HG03045 (cell line): Measurements from ENCODE around the gene METTL25B.

Experiments
- ATAC-seq: cut with Tn5 transposase; IDR thresholded peaks from one replicate; pipeline ENCODE4 v1.9.1; 2021; ENCODE audit warnings: mild to moderate bottlenecking, moderate library complexity; ENCODE audit not compliant: unreplicated experiment

Gene METTL25B

DNA sequence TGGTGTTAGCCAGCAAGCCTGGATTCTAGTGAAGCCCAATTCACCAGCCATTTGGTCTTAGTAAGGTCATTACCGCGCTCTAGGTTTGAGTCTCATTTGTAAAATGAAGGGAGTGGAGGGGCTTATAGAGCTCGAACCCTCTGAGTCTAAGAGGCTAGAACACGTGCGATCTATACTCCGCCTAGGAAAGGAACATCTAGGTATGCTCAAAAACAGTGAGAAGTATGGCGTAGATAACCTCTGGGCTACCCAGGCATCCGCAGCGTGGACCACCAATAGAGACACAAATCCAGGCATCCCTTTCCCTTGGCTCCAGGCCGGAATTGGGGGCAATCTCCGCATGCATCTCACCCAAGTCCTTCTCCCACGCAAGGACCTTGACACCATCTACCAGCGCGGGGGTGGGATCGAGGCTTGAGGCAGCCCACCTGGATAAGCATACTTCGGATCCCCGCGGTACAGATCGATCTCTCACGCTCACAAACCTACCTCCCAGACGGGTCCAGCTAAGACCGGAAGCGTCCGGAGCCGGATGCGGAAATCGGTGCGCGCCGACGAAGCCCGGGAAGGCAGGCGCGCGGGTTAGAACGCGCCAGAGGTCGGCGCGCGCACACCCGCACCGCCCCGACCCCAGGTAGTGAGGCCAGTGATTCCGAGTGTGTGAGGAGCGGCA is at the start of gene METTL25B:
METTL25B (plus strand) TSS at position 544 of the 673 bp plus-strand sequence. CDS start 636 bp downstream, outside the sequence.
- peak; percentile 55 for ATAC-seq

DNA sequence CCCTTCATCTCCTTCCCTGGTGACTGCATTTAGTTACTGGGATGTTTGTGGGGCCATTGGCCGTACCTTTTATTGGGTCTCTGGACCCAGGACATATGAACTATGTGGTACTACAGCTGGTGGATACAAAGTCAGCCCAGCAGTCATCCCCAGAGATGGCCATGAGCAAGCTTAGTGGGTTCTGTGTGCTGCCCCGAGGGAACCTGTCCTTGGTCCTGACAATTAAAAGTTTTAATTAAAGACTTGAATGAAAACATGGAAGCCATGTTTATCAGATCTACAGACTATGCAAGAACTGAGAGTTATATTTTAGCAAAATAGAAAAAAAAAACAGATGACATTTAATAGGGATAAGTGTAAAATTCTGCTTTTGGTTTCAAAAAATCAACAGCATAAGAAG is 48.2 kb upstream of the METTL25B start:
- no peak for ATAC-seq

DNA sequence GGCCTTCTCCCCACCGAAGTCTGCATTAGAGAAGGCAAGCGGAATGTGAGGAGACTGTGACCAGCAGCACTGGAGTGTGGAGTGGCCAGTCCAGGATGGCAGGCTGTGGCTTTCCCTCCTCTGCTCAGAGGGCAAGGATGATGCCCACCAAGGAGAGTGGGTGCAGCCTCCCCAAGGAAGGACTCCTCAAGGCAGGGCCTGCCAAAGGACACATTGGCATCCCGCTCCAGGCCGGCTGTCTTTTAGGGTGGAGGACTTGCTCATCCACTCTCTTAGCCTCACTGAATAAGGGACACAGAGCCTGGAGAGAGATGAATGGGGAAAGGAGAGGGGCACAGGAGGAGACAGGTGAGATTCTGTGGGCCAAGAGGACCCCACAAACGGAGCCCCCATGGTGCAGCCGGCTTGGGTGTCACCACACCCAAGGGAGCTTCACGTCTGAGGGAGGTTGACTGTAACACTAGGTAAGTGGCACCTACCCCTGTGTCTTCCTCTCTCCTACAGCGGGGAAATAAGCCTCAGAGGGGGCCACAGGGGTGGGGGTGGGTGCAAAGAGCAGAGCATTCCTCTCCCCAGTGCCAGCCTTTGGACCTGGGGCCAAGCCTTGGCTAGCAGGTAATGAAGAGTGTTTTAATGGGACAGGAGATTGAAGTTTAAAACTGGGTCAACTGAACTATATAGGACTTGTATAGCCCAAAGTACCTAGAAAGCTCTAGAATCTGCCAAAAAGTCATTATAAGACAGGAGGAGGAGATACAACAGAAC is 46.9 kb upstream of the METTL25B start:
- no peak for ATAC-seq

DNA sequence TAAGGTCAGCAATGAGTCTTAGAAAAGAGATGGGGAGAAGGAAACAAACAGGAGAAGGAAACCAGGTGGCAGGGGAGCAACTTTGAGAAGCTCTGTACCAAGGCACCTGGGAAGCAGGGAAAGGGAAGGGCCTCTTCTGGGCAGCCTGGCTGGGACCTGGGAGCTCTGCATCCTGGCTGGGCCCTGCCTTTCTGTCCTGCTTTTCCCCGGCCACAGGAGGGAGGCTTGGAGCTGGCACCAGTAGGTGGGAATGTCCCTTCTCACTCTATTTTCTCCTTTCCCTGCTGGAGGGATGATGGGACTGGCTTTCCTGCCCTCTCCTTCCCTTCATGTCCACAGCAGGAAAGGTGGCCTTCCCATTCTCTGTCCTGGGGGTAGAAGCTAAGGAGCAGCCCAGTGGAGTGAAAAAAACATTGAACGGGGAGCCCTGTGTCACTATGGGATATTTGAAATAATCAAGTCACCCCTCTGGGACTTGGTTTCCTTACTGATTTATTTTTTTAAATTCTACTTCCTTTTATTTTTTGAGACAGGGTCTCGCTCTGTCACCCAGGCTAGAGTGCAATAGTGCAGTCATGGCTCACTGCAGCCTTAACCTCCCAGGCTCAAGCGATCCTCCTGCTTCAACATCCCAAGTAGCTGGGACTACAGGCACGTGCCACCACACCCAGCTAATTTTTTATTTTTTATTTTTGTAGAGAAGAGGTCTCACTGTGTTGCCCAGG is 45.9 kb upstream of the METTL25B start:
- no peak for ATAC-seq

DNA sequence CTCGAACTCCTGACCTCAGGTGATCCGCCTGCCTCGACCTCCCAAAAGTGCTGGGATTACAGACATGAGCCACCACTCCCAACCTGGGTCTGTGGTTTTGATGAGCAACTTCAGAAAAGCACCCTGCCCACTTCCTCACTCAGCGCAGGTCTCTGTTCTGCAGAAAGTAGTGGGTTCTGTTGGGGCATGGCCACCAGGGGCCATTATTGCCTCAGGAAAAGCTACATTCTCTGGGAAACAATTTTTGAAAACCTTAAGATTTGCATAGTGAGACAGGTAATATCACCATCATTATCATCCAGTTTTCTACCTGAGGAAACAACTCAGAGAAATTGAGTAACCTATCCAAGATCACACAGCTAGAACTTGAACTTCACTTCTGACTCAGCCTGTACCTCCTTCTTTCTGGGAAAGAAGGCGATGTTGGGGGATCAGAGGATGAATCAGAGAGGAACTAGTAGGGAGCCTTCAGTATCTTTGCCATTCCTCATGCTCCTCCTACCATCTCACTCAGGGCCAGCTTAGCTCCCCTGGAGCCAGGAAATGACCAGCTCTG is 44.0 kb upstream of the METTL25B start:
- no peak for ATAC-seq

DNA sequence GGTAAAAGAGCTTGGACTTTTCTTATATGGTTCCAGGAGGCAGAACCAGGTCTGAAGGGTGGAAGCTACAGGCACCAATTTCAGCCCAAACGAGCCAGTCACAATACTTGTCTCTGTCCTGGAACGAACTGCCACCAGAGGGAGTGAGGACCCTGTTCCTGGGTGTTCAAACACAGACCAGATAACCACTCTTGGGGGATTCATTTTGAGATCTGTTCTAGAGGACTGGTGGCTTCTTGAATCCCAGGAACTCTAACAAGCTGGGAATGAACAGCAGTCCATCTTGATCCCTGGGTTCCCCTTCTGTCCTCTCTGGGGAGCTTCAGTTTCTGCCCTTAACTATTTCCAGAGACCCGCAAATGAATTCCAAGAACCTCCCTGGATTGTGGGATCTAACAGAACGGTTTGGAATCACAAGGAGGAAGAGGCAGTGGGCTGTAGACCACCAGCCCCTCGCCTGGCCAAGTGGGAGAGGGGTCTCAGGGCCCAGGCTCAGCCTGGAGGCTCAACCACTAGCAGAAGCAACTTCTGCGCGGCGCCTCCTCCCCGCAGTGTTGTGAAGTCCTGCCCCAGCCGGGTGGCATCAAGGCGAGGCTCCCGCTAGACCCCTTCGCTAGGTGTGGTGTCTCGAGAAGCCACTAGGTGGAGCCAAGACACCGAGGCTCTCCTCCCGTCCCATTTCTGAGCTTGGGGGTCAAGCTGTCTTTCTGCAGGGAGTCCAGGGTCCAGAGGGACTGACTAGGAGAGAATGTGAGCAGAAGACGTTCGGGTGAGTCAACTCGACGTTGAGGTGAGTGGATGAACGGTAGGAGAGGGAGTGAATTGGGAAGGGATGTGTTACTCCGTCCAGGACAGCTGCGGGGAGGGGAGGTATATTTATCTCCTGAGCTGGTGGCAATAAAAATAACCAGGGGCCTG is 39.0 kb upstream of the METTL25B start:
- ATAC-seq, result no peak

DNA sequence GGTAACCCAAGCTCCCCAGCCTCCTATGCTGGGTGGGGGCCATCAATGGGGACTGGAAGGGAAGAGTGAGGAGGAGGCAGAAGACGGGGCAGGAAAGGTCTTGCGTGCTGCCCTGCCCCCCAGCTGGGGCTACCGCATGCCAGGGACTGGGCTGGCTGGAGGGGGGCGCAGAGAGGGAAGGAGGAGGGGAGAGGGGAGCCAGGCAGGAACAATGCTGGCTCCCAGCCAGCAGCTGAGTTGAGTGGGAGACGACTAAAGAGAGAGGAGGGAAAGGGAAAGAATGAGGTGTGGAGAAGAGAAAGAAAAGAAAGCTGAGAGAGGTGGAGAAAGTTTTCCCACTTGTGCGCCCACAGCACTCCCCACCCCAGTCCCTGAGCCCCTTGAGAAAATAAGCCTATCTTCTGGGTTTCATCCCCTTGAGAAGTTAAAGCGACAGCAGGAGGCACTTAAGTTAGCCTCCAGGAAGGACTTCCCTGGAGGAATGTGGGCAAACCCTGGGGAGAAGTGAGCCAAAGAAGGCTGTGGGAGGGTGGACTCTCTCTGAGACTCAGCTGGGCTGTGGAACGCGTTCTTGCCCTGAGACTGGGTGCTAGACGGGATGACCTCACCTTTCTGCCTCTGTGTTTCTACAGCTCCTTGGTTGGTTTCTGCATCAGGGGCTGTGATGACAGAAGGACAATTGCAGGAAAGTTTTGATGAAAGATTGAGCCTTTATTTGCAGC is 38.2 kb upstream of the METTL25B start:
- ATAC-seq, result no peak

DNA sequence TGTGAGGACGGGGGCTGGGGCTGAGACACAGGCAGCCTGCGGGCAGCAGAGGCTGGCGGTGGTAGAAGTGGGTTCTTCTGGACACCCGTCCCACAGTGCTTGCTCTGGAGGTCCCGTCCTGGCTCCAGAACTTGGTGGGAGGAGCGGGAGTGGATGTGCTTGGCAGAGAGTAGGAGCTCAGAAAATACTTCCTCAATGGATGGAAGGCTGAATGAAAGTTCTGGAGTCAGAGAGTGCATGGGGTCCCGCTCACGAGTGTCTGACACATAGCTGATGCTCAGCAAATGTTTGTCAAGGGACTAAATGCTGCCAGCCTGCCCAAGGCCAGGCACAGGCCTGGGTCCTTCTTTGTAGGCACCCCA is 37.6 kb upstream of the METTL25B start:
- ATAC-seq, result no peak

DNA sequence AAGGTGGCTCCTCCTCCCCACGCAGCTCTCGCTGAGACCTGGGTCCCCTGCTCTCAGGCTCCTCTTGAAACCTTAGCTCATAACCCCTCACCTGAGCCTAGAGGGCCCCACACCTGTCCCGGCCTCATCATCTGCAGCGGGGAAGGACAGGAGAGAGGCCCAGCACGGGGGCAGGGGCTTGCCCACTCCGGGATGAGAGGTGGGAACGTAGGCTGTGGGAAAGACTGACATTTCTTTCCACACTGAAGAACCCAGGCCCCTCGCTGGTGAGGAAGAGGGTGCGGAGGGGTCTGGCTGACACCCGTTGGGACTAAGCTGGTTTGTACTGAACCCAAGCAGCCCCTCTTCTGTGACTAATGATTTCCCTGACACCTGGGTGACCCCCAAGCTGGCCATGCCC is 37.1 kb upstream of the METTL25B start:
- ATAC-seq, result no peak

DNA sequence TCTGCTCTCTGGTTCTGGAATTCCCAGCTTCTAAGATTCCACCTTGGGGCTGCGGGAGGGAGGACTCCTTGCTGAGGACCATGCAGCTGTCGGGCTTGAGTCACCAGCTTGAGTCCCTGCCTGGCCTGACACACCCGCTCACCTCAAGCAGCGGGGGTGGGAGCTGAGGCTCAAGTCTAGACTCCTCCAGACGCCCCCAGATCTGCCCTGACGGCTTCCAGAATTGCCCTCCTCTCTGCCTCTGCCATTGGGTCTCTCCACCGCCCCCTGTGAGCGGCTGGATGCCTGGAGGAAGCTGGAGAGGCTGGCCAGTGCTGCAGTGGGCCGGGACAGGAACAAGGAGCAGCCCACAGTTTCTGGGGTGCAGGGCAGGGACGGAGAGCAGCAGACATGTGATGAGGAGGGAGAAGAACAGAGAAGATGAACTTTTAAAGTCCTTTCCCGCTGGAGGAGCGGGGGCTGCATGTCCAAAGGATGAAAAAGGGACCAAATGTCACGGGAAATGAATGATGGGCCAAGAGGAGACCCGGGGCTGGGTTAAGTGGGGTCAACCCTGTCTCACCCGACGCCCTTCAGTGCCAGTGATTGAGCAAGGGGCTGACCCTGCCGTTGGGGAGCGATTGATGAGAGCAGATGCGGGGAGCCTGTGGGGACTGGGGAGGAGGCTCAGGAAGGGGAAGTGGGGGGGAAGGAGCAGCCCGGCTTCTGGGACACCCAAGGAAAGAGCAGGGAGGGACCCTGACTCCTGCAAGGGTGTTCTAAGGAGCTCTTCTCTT is 36.4 kb upstream of the METTL25B start:
- ATAC-seq, result no peak

DNA sequence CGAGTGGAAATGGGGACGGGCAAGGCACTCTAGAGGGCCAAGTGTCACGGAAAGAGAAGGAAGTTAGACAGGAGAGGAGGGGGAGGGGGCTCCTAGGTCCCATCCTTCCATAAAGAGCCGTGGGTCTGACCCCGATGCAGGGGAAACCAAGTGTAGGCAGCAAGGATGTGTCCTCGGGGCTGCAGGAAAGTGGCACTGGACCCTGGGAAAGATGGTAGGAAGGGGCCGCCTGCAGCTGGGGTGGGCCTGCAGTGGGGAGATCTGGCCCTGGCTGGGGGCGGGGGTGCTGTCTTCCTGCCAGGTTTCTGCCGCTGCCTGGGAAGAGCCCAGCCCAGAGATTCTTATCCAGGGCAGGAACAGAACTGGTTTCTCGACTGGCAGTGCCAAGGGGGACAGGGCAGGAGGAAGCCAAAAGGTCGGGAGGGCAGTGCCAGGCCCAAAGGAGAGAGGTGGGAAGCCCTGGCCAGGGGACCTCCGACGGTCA is 35.8 kb upstream of the METTL25B start:
- ATAC-seq, result no peak

DNA sequence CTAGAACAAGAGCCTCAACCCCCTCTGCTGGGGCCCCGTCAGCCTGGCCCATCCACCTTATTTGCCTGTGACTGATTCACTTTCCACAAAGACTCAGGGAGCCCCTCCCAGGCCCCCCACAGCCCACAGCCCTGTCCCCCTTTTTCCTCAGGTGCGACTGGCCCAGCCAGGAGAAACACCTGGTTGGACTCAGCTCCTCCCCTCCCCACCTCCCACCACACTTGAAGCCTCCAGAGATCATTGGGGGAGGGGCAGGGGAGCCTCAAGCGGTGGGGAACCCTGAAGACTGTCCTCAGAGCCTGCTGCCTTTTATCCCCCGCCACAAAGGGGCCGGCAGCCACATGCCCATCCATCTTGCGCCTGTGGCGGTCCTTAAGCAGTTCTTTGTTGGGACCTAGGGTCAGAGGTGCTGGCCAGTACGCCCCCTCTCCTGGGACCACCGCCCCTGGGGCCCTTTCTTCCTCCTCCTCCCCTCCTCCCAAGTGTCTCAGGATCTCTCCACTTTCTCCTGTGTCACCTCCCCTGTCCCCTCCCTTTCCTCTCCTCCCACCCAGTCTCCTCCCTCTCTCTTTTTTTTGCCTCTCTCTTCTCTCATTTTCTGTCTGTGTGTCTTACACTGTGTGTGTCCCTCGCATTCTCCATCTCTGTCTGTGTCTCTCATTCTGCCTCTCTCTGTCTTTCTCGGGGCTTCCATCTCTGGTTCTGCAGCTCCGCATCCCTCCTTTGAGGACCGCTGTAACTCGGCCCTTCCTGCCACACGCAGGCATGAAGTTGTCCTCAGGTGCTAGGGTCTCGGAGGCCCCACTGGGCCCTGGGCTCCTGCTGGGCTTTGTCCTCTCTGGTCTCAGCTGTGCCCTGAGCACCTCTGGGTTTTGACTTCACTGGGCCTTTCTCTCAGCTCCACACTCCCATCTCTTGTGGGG is 35.1 kb upstream of the METTL25B start:
- ATAC-seq, result no peak

DNA sequence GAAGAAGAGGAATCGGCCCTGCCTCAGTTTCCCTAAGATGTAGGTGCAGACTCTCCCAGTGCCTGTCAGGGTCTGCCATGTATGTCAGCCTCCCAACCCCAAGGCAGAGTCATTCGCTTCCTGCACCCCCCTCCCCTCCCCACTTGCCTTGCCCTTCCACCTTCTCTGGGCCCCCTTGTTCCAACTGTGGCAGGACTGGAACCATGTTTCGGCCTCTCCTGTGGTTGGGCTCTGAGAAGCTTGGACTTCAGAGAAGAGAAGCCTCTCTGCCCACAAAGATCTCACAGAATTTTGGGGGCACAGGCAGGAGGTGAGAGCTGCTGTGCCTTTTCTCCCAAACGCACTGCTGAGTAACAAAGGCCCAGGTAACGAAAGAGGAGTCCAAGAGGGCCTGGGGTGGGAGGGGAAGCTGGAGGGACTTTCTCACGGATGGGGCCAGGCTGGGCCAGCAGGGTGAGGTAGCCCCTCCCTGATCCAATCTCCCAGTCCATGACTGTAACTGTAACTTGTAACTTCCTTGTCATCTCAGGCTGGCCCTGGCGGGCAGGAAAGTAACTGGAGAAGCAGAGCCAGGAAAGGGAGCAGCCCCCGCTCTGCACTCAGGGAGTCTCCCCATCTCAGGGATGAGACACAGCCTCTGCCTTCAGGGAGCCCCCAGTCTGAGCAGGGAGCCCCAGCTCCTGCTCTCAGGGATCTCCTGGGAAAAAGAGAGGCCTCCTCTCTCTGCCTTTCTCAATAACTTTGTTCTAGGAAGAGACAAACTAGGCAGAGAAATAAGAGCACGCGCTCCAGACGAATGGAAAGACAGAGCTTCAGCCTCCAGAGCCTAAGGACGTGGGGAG is 34.2 kb upstream of the METTL25B start:
- ATAC-seq, result no peak

DNA sequence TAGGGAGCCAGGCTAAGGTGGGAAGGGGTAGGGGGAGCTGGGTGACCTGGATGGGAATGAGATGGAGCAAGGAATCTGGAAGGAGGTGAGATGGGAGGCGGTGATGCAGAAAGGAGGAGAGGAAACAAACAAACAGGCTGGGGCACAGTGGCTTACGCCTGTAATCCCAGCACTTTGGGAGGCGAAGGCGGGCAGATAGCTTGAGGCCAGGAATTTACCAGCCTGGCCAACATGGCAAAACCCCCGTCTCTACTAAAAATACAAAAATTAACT is 33.6 kb upstream of the METTL25B start:
- no peak for ATAC-seq

DNA sequence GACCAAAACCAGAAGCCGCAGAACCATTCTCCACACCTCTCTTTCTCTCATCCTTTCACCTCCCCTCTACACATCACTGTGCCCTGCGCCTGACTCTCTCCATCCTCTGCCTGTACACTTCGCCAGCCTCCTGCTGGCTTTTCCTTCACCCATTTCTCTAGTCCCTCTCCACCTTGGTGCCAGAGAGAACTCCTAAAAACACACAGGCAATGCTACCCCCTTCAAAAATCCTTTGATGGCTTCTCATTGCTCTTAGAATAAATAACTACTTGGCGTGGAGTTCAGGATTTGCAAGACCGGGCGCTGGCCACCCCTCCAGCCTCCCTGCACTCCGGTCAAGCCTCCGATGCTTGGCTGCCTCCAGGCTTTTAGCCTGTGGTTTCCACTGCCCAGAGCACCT is 31.5 kb upstream of the METTL25B start:
- no peak for ATAC-seq

DNA sequence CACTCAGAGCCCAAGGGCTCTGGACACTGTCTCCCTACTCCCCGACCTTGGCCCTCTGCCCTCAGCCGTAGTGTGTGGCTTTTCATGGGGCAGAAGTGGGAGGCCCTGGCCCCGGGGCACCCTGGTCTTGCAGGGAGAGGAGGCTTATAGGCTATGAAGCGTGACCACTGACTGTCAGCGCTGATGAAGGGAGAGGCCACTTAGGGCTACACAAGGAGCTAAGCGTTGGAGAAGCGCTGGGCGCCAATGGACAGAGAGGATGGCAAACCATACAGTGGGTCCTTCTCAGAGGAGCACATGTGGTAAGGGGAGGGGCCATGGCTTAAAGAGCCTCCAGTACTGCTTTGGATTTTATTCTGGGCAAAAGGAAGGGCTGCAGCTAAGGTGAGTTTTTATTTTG is 30.8 kb upstream of the METTL25B start:
- no peak for ATAC-seq

DNA sequence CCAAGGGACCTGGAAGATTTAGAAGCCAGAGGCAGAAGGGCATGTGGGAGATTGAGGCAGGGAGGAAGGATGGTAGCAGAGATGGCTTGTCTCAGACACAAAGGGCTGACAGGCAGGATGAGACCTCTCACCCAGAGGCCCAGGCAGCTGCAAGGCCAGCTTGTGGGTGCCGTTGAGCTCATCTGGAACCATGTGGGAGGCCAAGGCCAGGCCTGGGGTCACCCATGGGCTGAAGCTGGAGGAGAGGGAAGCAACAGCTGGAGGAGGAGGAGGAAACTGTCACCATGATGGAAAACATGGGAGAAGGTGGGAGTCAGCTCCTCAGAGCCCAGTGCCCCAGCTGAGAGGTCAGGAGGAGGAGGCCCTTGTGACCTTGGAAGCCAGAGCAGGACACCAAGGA is 29.3 kb upstream of the METTL25B start:
- no peak for ATAC-seq
